H1 (cell line): ENCODE measurements around the gene CNTN6. TPM values are rescaled to one million over a fixed set of nuclear protein-coding genes. Genes with fewer than 3 reads are reported as not detected.

ENCODE experiments used
- EGR1 ChIP-seq: IDR thresholded peaks from 2 replicates; pipeline ENCODE4 v1.6.1; 2011; ENCODE audit warnings: low read depth, low read length, borderline replicate concordance
- JUN ChIP-seq: IDR thresholded peaks from 2 replicates; pipeline ENCODE4 v1.6.1; 2011; ENCODE audit warnings: low read depth, mild to moderate bottlenecking, improper control_type of control experiment, low read length
- NRF1 ChIP-seq: IDR thresholded peaks from 2 replicates; pipeline ENCODE4 v1.6.1; 2011; ENCODE audit warnings: mild to moderate bottlenecking, low read depth, low read length, improper control_type of control experiment
- POLR2A ChIP-seq, 2 experiments: IDR thresholded peaks; 1 replicate in 1 of 2; 2 replicates in 1 of 2; pipeline ENCODE4 v1.6.1; 2011; ENCODE audit warnings: low read depth in 2 of 2, low read length in 2 of 2, mild to moderate bottlenecking in 2 of 2; ENCODE audit errors: control extremely low read depth in 1 of 2
- RAD21 ChIP-seq, 2 experiments: IDR thresholded peaks in 1 of 2; conservative IDR thresholded peaks in 1 of 2; 2 replicates each; pipeline ENCODE4 v1.6.1; 2011; ENCODE audit warnings: low read depth in 2 of 2, low read length in 2 of 2, improper control_type of control experiment in 1 of 2, inconsistent platforms in 1 of 2, mild to moderate bottlenecking in 1 of 2, moderate library complexity in 1 of 2
- SIN3A ChIP-seq, 2 experiments: IDR thresholded peaks in 1 of 2; conservative IDR thresholded peaks in 1 of 2; 2 replicates each; pipeline ENCODE4 v1.6.1; 2011 to 2012; ENCODE audit warnings: low read length in 2 of 2, improper control_type of control experiment in 1 of 2, low read depth in 1 of 2, mild to moderate bottlenecking in 1 of 2
- SP4 ChIP-seq: IDR thresholded peaks from 2 replicates; pipeline ENCODE4 v1.6.1; 2012; ENCODE audit warnings: low read length, inconsistent platforms
- polyA plus RNA-seq, 7 experiments: library from polyadenylated mRNA; depleted of rRNA in 3 of 7; stranded (reverse) in 5 of 7; unstranded in 2 of 7; fragments of >200 nt in 5 of 7; fragments of 200-250 nt in 2 of 7; gene quantifications; 1 replicate in 5 of 7; 2 replicates in 1 of 7; 4 replicates in 1 of 7; pipeline versions ENCODE4 v1.2.1 to v1.2.3, GENCODE V29; 2011 to 2013; ENCODE audit warnings: missing spikeins in 2 of 7, mixed read lengths in 2 of 7
- total RNA-seq: library from RNA; stranded (reverse); fragmentation: NEBNext Ultra II Directional; extraction: Animal tissue kit (Norgen Biotek cat#: 25700); gene quantifications from 2 replicates; pipeline ENCODE4 v1.2.1, GENCODE V29; 2021

The CNTN6 gene
- total and polyA plus RNA-seq, 2 of the 8 experiments (the other 6 are each of a cell fraction or from before 2014, with no cell fraction given) = not detected

- no peak for TF ChIP-seq RAD21 (IDR thresholded peaks at IDR 0.05 in 1 of 2, conservative IDR thresholded peaks at IDR 0.05 in 1 of 2; ENCODE audit: low read depth in 2 of 2, low read length in 2 of 2)
- no peak for TF ChIP-seq JUN
- no peak for TF ChIP-seq NRF1
- no peak for TF ChIP-seq SP4
- TF ChIP-seq POLR2A (IDR thresholded peaks at IDR 0.05; ENCODE audit: control extremely low read depth in 1 of 2, low read depth in 2 of 2, low read length in 2 of 2) = no peak
- no peak for TF ChIP-seq SIN3A (conservative IDR thresholded peaks at IDR 0.05 in 1 of 2, IDR thresholded peaks at IDR 0.05 in 1 of 2; ENCODE audit: low read depth in 1 of 2, low read length in 2 of 2)
- no peak for TF ChIP-seq EGR1
Measured at GRCh38 chr3:1093217-1093616, 393 bp downstream of the CNTN6 start (continued).
